Naive thymus-derived CD8-positive, alpha-beta T cell (primary cell): Measurements from ENCODE around the gene PCIF1. TPM values are rescaled to one million over a fixed set of nuclear protein-coding genes. Genes with fewer than 3 reads are reported as not detected.
A peak's percentile ranks its signal among the peaks of the same experiment; 100 is the strongest.
"Not testable (repeated sequence)": the region's sequence is repeated elsewhere in the genome, so short reads cannot be mapped to it uniquely, and the experiment has no call there.

Experiments
- ATAC-seq, 2 donors: fragments of 150-1000 bp; cut with Tn5 transposase in 1 of 2; sonication (Bioruptor Pico), chemical (Tn5 transposase) in 1 of 2; 1 replicate in 1 of 2; 2 replicates in 1 of 2; pipeline ENCODE4 v1.10.0; 2021; ENCODE audit warnings: mild to moderate bottlenecking in 2 of 2, moderate library complexity in 2 of 2
- POLR2A ChIA-PET: fragments of 350-600 bp; sonication (Branson Sonifier 250); formaldehyde crosslinking; loops from one replicate; lab custom pipeline; 2021; ENCODE audit warnings: antibody characterized with exemption; lab: Charles Lee
- DNase-seq, 10 donors: peaks; one replicate each; pipeline versions ENCODE4 v3.0.0 to v3.0.0-alpha.2; 2020 to 2022
- H3K27ac Mint-ChIP-seq, 10 donors: one replicate each; pipeline ENCODE4 v1.8.0; 2020 to 2022; ENCODE audit warnings: mild to moderate bottlenecking in 10 of 10, mixed read lengths in 10 of 10, moderate library complexity in 4 of 10, inconsistent platforms in 1 of 10
- H3K27me3 Mint-ChIP-seq, 5 donors: one replicate each; pipeline ENCODE4 v1.8.0; 2021 to 2022; ENCODE audit warnings: mixed read lengths in 5 of 5
- H3K36me3 Mint-ChIP-seq, 3 donors: one replicate each; pipeline ENCODE4 v1.8.0; 2020 to 2022; ENCODE audit warnings: mixed read lengths in 3 of 3, mild to moderate bottlenecking in 2 of 3, inconsistent platforms in 1 of 3
- H3K4me1 Mint-ChIP-seq, 4 donors: one replicate each; pipeline ENCODE4 v1.8.0; 2021 to 2022; ENCODE audit warnings: mixed read lengths in 4 of 4
- H3K4me3 Mint-ChIP-seq, 10 donors: one replicate each; pipeline ENCODE4 v1.8.0; 2020 to 2022; ENCODE audit warnings: mild to moderate bottlenecking in 10 of 10, mixed read lengths in 10 of 10, moderate library complexity in 6 of 10, inconsistent platforms in 1 of 10
- H3K9me3 Mint-ChIP-seq, 9 donors: one replicate each; pipeline ENCODE4 v1.8.0; 2020 to 2022; ENCODE audit warnings: mixed read lengths in 9 of 9, mild to moderate bottlenecking in 3 of 9, inconsistent platforms in 1 of 9, moderate library complexity in 1 of 9
- polyA plus RNA-seq, 3 donors: library from polyadenylated mRNA; unstranded; fragments of 300-500 nt; fragmentation: Illumina TruSeq; gene quantifications; one replicate each; pipeline ENCODE4 v1.2.3, GENCODE V29; 2021
- total RNA-seq, 8 experiments: library from RNA in 2 of 8; stranded (reverse) in 2 of 8; gene quantifications; one replicate each; pipeline ENCODE4 v1.2.3 and lab custom pipeline; 2021 to 2026

The PCIF1 gene
- total and polyA plus RNA-seq, 5 experiments from 2014 or later, result 60.8 to 94.2 (median 78.7) TPM

- H3K4me1 Mint-ChIP-seq, result peaks cover 9 to 18% (median 15%) of the 10 kb centered on the region in 4 donors
- H3K27me3 Mint-ChIP-seq, result peaks cover 0 to 5% (median 0%) of the 10 kb centered on the region in 5 donors
- H3K27ac Mint-ChIP-seq, result no peak overlapping the region
- H3K4me3 Mint-ChIP-seq, result no peak overlapping the region
- H3K36me3 Mint-ChIP-seq, result peaks cover 0 to 2% (median 0%) of the 10 kb centered on the region in 3 donors
- ATAC-seq (no peak), DNase-seq (no peak)
- peaks cover 0 to 4% (median 0%) of the 10 kb centered on the region in 9 donors for H3K9me3 Mint-ChIP-seq
- POLR2A ChIA-PET, result interaction anchor here (0.6 to 8.6 kb wide), 3 partner anchors 39 to 371 kb away, joined by 4 to 216 read pairs (median 30); partner anchors contain the start of genes PCIF1 and ZSWIM1
Measured at GRCh38 chr20:45974896-45975565, 40.5 kb downstream of the PCIF1 start.

- no peak for ATAC-seq
- DNase-seq, result no peak
- Mint-ChIP-seq H3K4me1 (peaks cover 5 to 12% (median 9%) of the 10 kb centered on the region in 4 donors), H3K4me3 (no peak overlapping the region), H3K9me3 (peaks cover 0 to 4% (median 0%) of the 10 kb centered on the region in 9 donors), H3K36me3 (no peaks in the 10 kb centered on the region), H3K27me3 (peaks cover 0 to 5% (median 0%) of the 10 kb centered on the region in 5 donors), H3K27ac (no peak overlapping the region)
- POLR2A ChIA-PET, result interaction anchor here (8.6 kb wide), 1 partner anchor 40 kb away, joined by 216 read pairs; the partner anchor contains the start of gene PCIF1
Measured at GRCh38 chr20:45975686-45976085, 41.2 kb downstream of the PCIF1 start.

- Mint-ChIP-seq H3K27me3 (peaks cover 0 to 5% (median 0%) of the 10 kb centered on the region in 5 donors), H3K4me3 (no peak overlapping the region), H3K4me1 (peaks cover 5 to 9% (median 7%) of the 10 kb centered on the region in 4 donors), H3K9me3 (peaks cover 0 to 4% (median 0%) of the 10 kb centered on the region in 9 donors), H3K36me3 (no peaks in the 10 kb centered on the region), H3K27ac (no peak overlapping the region)
- POLR2A ChIA-PET, result interaction anchor here (8.6 kb wide), 1 partner anchor 40 kb away, joined by 216 read pairs; the partner anchor contains the start of gene PCIF1
- ATAC-seq (no peak), DNase-seq (no peak)
Measured at GRCh38 chr20:45976086-45976485, 41.6 kb downstream of the PCIF1 start.

GRCh38 chr20:45981261-45981660 is 46.8 kb downstream of the PCIF1 start:
- DNase-seq (no peak), ATAC-seq (no peak)
- no peaks in the 10 kb centered on the region for H3K4me1 Mint-ChIP-seq
- no peak overlapping the region for H3K27ac Mint-ChIP-seq
- no peak overlapping the region for H3K4me3 Mint-ChIP-seq
- peaks cover 0 to 7% (median 0%) of the 10 kb centered on the region in 5 donors for H3K27me3 Mint-ChIP-seq
- POLR2A ChIA-PET, result no interaction called here
- no peaks in the 10 kb centered on the region for H3K9me3 Mint-ChIP-seq
- H3K36me3 Mint-ChIP-seq, result no peaks in the 10 kb centered on the region

- peak overlapping the region in 1 of 10 donors; percentile 6 for H3K27ac Mint-ChIP-seq
- POLR2A ChIA-PET, result interaction anchor here (2.0 kb wide), 1 partner anchor 11 kb away, joined by 9 read pairs; the partner anchor contains the start of gene ZNF335
- ATAC-seq, result no peak
- peaks cover 0 to 10% (median 0%) of the 10 kb centered on the region in 5 donors for H3K27me3 Mint-ChIP-seq
- H3K4me3 Mint-ChIP-seq, result no peak overlapping the region
- peaks cover 0 to 3% (median 0%) of the 10 kb centered on the region in 4 donors for H3K4me1 Mint-ChIP-seq
- H3K9me3 Mint-ChIP-seq, result no peaks in the 10 kb centered on the region
- no peak for DNase-seq
- H3K36me3 Mint-ChIP-seq, result no peaks in the 10 kb centered on the region
Measured at GRCh38 chr20:45983279-45983743, 48.8 kb downstream of the PCIF1 start.

GRCh38 chr20:45985573-45985972 is 51.1 kb downstream of the PCIF1 start:
- POLR2A ChIA-PET, result interaction anchor here (0.6 to 0.8 kb wide), 2 partner anchors 15 to 51 kb away, joined by 3 read pairs; partner anchors contain the start of gene PCIF1
- Mint-ChIP-seq H3K27ac (no peak overlapping the region), H3K27me3 (peaks cover 0 to 18% (median 0%) of the 10 kb centered on the region in 5 donors), H3K9me3 (no peaks in the 10 kb centered on the region), H3K4me3 (no peak overlapping the region), H3K36me3 (no peaks in the 10 kb centered on the region), H3K4me1 (peaks cover 0 to 3% (median 0%) of the 10 kb centered on the region in 4 donors)
- no peak for DNase-seq
- ATAC-seq, result no peak

GRCh38 chr20:45987108-45987780 is 52.8 kb downstream of the PCIF1 start:
- Mint-ChIP-seq H3K9me3 (no peaks in the 10 kb centered on the region), H3K4me1 (peaks cover 0 to 3% (median 0%) of the 10 kb centered on the region in 4 donors), H3K27ac (no peak overlapping the region), H3K36me3 (no peaks in the 10 kb centered on the region), H3K27me3 (peaks cover 0 to 24% (median 0%) of the 10 kb centered on the region in 5 donors), H3K4me3 (no peak overlapping the region)
- ATAC-seq (peak; percentile 99), DNase-seq (peak; percentile 52 to 84 (median 73))
- POLR2A ChIA-PET, result interaction anchor here (0.8 to 1.5 kb wide), 6 partner anchors 12 to 53 kb away, joined by 3 to 7 read pairs (median 4); no protein-coding TSS in a partner anchor

GRCh38 chr20:45988830-45989229 is 54.3 kb downstream of the PCIF1 start:
- POLR2A ChIA-PET, result interaction anchor here (0.6 to 0.7 kb wide), 3 partner anchors 16 to 186 kb away, joined by 3 to 4 read pairs (median 4); no protein-coding TSS in a partner anchor

GRCh38 chr20:45991616-45992015 is 57.1 kb downstream of the PCIF1 start:
- Mint-ChIP-seq H3K4me3 (no peak overlapping the region), H3K9me3 (no peaks in the 10 kb centered on the region), H3K4me1 (peaks cover 7 to 16% (median 15%) of the 10 kb centered on the region in 4 donors), H3K27me3 (peaks cover 0 to 22% (median 12%) of the 10 kb centered on the region in 5 donors), H3K27ac (no peak overlapping the region), H3K36me3 (no peaks in the 10 kb centered on the region)
- POLR2A ChIA-PET, result no interaction called here
- DNase-seq (no peak), ATAC-seq (no peak)

More at GRCh38 chr20:45988830-45989229, 54.3 kb downstream of the PCIF1 start:
- not testable (repeated sequence) for H3K4me3 Mint-ChIP-seq, DNase-seq, H3K9me3 Mint-ChIP-seq, H3K4me1 Mint-ChIP-seq, H3K27ac Mint-ChIP-seq, ATAC-seq, H3K36me3 Mint-ChIP-seq
- peaks cover 0 to 22% (median 0%) of the 10 kb centered on the region in 5 donors for H3K27me3 Mint-ChIP-seq

GRCh38 chr20:45993197-45993951 is 58.9 kb downstream of the PCIF1 start:
- no peaks in the 10 kb centered on the region for H3K36me3 Mint-ChIP-seq
- H3K9me3 Mint-ChIP-seq, result no peaks in the 10 kb centered on the region
- DNase-seq (no peak), ATAC-seq (no peak)
- H3K4me3 Mint-ChIP-seq, result no peak overlapping the region
- POLR2A ChIA-PET, result interaction anchor here (0.6 kb wide), 1 partner anchor 169 kb away, joined by 5 read pairs; no protein-coding TSS in a partner anchor
- H3K27me3 Mint-ChIP-seq, result peaks cover 2 to 25% (median 14%) of the 10 kb centered on the region in 5 donors
- H3K27ac Mint-ChIP-seq, result peak overlapping the region in 1 of 10 donors; percentile 18
- peaks cover 15 to 33% (median 29%) of the 10 kb centered on the region in 4 donors for H3K4me1 Mint-ChIP-seq

GRCh38 chr20:45994761-45995493 is 60.4 kb downstream of the PCIF1 start:
- peaks cover 2 to 25% (median 7%) of the 10 kb centered on the region in 5 donors for H3K27me3 Mint-ChIP-seq
- H3K4me3 Mint-ChIP-seq, result peak overlapping the region in 2 of 10 donors; percentile 2 to 8
- POLR2A ChIA-PET, result no interaction called here
- H3K36me3 Mint-ChIP-seq, result no peaks in the 10 kb centered on the region
- no peak for DNase-seq
- H3K4me1 Mint-ChIP-seq, result peaks cover 25 to 49% (median 45%) of the 10 kb centered on the region in 4 donors
- ATAC-seq, result no peak
- no peaks in the 10 kb centered on the region for H3K9me3 Mint-ChIP-seq
- H3K27ac Mint-ChIP-seq, result no peak overlapping the region
